Activated CD8-positive, alpha-beta memory T cell treated with anti-CD3 and anti-CD28 coated beads for 4 hours (primary cell): ENCODE measurements around the gene MACROD2.

ENCODE experiments used
- DNase-seq, 2 donors: peaks; one replicate each; pipeline ENCODE4 v3.0.0-alpha.2; 2020; ENCODE audit warnings: low read depth in 2 of 2

The MACROD2 gene

DNA sequence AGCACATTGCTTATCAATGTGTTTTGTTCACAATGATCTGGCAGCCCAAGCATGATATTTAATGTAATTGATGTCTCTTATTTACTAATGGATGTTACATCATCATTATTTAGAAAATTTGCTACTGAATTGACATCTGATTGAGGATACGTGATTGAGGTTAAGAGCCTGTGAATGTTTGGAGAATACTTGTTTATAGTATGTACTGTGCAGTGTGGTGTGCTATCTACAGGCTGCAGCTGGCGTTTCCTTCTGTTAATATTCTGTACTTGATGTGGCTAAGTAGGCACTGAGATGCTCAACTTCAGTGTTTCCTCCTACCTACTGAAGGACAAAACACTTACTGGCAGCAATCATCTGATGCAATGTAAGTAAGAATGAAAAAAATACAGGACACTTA lies 1051.7 kb downstream of the MACROD2 start:
- DNase-seq: no peak

GRCh38 chr20:15047601-15048000 lies 1052.3 kb downstream of the MACROD2 start:
- no peak for DNase-seq

GRCh38 chr20:15056246-15056645 lies 1060.9 kb downstream of the MACROD2 start:
- no peak for DNase-seq

DNA sequence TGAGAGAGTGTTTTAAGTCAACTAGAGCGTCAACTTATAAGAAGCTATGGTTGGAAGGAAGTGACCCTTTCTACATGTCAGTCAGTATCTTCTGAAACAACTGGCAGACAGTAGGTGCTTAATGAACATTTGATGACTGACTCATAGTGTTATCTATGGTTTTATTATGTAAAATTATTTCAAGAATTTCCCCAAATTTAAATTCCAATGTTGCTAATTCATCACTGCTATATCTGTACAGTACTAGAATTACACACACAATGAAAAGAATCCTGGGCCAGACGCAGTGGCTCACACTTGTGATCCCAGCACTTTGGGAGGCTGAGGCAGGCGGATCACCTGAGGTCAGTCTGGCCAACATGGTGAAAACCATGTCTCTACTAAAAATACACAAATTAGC lies 1063.5 kb downstream of the MACROD2 start:
- no peak for DNase-seq

DNA sequence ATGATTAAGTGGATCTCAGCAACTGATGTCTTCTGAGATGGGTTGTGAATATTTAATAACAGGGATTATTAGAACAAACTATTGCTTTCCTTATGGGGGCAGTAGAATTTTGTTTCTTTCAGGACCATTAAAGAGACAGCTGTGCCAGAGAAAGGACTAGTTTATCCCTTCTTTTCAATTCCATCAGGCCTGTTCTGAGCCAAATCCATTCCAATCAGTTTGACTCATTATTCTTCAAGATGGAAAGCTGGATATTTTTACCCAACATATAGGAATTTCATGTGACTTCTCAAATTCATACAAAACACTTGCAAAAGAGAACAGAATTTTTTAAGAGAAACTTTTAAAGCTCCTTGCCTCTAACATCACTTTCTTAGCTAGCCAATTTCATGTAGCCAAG lies 1064.1 kb downstream of the MACROD2 start:
- DNase-seq: no peak

DNA sequence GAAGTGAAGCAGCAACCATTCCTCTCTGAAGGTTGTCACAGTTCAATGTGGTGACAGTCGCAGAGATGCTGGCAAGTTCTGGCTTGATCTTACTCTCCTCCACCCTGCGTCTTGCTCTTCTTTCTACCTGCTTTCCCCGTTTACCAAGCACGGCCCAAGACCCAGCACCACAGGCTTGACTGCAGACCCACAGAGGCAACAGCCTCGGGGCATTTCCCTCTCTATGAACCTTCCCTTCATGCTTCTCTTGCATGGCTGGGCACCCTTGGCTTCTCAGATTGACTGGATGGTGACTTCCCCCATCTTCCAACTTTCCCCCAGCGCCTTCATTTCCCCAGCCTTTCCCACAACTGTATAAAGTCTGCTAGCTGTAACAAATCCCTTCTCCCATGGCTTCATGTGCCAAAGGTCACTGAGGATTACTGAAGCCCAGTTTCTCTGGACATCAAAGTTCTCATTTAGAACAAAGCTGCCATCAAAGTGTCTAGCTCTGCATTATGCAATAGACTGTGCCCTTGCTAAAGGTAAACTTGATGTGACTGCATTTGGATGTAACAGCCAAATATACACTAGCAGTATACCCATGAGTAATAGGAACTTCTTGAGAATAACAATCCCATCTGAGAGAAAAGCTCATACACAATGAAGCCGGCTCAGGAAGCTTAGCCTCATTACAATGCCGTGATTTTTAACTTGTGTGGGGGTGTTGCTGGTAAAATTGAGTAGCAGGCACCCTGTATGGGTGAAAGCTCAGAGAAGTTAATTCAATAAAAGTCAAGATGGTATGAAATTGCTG lies 1065.1 kb downstream of the MACROD2 start:
- no peak for DNase-seq

DNA sequence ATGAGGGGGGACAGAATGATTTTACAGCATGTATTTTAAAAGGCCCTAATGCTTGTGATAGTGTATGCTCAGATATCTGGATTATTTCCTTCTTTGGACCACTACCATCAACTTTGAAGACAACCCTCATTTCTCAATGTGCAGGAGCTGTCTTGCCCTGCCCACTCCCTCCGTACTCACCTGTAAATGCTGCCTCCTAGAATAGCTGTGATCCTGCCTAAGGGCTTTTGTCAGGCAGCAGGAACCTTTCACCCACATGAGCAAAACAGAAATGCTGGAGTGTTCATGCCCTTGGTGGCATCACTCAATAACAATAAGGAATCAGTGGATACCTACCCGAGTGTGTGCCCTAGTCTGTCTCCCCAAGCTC lies 1065.7 kb downstream of the MACROD2 start:
- no peak for DNase-seq

DNA sequence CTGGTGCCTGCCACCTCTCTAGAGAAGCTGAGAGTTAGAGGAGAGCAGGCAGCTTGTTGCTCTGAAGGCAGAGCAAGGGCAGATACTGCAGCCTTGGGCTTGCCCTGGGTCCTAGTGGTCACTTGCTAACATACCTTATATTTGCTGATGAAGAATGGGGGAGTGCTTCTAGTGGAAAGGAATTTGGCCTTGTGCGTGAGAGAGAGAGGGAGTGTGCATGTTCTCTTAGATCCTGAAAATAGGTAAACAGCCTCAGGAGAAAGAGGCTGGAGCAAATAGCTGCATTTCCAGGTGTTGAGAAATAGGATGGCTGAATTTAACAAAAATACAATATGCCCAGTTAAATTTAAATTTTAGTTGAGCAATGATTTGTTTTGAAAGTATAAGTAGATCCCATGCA lies 1066.6 kb downstream of the MACROD2 start:
- DNase-seq: no peak

DNA sequence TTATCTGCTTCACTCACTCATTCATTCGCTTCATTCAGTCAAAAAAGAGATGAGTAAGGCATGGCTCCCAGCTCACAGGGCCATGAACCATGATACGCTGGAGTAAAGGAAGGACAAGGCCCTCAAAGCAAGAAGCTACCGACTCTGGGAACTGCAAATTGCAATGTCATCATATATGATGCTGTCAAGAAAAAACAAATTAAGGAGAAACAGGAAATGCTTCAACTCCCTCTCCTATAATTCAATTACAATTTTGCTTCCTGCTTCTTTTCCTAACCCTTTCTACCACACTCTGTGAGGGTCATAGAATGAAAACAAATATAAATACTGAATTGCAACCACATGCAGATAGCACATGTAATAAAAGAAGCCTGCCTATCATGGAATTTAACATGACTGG lies 1067.8 kb downstream of the MACROD2 start:
- no peak for DNase-seq

DNA sequence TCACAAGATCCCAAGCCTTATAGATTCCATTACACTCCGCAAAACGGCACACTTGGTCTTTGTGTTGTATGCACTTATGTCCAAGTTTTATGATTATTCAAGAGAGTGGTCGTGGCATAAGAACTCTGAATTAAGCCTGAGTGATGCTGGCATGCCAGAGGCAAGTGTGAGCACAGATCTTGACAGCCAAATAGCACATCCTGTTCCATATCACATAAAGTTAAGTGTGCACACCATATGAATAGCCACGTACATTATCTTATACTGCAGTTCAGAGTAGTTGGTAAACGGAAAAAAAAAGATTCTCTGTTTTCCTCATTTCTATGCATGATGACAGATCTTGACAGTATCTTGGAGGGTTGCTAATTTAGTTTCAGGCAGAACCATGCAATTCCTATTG lies 1069.4 kb downstream of the MACROD2 start:
- DNase-seq: no peak

GRCh38 chr20:15065794-15066193 lies 1070.5 kb downstream of the MACROD2 start:
- no peak for DNase-seq

DNA sequence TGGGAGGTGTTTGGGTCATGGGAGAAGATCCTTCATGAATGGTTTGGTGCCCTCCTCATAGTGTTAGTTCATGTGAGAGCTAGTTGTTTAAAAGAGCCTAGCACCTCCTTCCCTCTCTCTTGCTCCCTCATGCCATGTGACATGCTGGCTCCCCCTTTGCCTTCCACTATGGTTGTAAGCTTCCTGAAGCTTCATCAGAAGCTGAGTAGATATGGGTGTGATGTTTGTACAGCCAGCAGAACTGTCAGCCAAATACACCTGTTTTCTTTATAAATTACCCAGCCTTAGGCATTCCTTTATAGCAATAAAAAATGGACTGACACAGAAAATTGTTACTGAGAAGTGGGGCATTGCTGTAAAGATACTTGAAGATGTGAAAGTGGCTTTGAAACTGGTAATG lies 1073.2 kb downstream of the MACROD2 start:
- DNase-seq: no peak

GRCh38 chr20:15069355-15069754 lies 1074.0 kb downstream of the MACROD2 start:
- DNase-seq: no peak

DNA sequence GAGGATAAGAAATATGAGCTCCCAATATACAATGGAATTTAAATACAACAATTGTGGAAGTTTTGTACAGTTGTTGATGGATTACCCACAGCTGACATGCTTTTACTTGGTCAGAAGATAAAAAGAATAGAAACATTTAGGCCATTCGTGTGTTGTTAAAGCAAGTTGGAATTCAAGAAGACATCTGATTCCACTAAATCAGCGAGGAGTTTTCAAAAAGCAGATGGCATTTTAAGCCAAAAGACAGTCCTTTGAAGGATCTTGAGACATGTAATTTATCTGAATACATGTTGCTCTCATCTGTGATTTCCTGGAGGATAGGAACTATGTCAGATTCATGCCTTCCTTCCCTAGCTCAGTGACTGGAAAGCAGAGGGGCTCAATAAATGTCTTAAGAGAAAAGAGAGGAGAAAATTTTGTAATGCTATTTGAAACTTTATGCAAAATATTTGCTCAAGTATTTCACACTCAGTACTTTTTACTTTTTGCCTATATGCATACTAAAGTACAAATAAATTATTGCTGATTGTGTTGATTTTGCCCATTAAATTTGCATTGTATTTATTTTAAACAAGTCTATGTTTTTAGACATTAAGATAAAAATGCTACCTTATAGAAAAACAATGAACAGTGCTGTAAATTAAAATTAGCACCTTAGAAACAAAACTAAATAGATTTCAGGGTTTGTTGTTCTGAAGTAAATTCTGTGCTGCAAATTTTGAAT lies 1075.9 kb downstream of the MACROD2 start:
- DNase-seq: no peak

DNA sequence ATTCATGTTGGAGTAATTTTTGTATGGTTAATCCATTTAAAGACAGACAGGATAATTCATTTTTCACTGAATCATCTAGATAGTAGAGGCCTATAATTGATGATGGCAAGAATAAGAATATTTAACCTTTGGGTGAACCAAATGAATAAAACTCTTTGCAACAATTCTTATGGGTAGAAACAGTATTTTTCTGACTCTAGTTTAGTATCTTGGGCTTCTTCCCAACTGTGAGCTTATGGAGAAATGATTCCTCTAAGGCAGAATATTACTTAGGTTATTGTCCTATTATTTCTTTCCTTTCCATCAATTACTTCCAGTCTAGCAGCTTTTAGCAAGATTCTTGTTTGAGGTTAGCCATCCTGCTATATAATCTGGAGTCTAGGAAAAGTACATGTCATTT lies 1077.0 kb downstream of the MACROD2 start:
- no peak for DNase-seq

- DNase-seq: no peak
These were observed 1080.3 kb downstream of the MACROD2 start for GRCh38 chr20:15075586-15075985.

- DNase-seq: no peak
These were observed 1081.5 kb downstream of the MACROD2 start for GRCh38 chr20:15076785-15077184.

DNA sequence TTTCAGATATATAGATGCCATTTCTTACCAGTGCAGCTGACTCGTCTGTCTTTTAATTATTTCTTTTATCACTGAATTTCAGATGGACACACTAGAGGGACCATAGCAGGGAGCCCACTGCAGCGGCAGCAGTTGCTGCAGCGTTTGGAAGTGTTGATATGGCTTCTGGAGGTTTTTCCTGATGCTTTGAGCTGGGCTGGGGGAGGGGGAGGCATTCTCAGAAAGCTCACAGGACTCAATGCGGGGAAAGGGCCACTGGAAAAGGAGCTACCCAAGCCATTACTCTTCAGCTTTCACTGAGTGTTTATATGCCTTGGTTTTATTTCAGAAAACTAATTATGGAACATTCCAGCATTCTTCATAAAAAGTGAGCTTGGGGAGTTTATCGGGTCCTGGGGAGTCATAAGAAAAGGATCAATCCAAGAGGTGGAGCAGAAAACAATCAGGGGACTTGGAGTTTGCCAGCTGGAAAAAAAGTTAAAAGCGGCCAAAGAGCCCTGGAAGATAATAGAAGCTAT lies 1082.5 kb downstream of the MACROD2 start:
- DNase-seq: no peak

DNA sequence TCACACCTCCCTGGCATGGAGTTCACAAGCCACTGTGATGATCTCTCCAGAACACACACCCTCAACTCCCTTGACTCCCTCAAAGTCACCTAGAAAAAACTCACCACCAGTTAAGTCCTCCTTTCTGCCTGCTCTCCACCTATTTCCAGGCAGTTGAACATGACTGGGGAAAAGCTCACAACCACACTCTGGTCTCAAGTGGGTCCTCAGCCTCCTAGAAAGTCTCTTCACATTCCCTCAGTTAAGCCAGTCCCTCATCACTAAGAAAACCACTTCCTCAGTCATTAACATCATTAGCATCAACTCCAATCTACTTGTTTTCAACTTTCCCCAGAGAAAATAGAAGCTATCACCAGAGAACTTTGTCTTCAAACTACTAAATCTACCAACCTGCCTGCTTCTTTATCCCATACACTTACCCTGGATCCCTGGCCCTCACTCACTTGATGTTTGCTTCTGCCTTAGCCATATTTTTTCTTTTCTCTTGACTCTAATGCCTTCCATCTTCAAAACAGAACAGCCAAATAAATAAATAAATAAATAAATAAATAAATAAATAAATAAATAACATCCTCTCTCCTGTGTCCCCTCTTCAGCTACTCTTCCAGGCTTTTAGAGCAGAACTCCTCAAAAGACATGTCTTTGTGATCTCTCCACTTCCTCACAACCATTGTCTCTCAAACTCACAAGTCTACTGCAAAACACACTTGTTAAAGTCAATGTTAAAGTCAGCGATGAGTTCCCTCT lies 1084.5 kb downstream of the MACROD2 start:
- no peak for DNase-seq

DNA sequence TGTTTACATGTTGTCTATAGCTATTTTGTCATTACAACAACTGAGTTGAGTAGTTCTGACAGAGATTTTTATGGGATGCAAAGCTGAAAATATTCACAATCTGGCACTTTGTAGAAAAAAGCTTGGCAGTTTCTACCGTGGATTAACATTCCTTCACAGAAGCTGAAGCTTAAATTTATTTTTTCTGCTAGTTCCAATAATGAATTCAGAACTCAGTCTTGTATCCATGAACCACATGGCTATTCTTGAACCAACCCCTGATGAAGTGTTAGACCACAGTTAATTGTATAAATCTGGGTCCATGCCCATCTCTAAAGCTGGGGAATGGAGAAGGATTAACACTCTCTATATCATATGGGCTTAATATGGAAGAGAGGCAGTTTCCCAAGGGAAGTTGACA lies 1085.9 kb downstream of the MACROD2 start:
- no peak for DNase-seq

DNA sequence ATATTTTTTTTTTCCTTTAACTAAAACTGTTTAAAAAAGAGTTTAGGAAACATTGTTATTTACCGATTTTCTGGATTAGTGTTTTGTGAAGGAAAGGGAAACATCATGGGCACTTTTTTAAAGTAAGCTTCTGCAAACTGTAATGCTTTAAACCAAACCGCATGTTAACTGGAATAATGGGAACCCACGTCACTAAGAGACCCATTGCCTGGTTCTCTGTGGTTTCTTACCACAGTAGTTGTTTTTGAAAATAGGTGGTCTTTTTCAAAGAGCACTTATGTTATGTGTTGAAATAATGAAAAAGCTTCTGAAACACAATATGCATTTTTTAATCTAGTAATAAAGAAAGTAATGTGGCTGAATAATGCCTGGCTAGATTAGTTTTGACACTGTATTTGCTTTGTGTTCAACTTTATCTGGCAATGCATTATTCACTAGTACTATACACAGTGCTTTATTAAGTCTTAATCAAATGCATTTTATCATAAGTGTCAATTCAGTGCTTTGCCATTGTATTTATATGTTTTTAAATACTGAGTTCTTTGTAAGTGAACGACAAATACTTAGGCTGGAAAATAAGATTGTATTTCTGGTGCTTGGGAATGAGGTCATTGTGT lies 1096.2 kb downstream of the MACROD2 start:
- DNase-seq: no peak

DNA sequence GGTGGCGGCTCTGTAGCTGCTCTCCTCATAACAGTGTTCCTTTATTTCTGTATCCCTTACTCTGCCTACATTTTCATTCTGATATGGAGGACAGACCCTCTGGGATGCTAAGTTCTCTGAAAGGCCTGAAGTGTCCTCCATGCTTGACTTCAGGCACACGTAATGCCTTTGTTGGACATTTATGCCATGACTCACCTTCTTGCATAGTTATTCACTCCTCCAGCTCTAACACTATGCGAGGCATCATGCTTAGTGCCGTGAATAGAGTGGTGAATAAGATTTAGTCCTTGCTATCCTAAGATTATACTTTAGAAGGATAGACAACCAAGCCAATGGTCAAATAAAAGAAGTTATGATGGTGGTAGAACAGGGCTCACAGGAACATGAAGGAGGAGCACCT lies 1103.0 kb downstream of the MACROD2 start:
- no peak for DNase-seq
